GOT3 (cell line): ENCODE measurements around the gene BTRC.

ENCODE experiments used
- DNase-seq: peaks from one replicate; lab custom pipeline; 2025; ENCODE audit warnings: mixed read lengths; lab: John Stamatoyannopoulos, UW

Gene BTRC

DNA sequence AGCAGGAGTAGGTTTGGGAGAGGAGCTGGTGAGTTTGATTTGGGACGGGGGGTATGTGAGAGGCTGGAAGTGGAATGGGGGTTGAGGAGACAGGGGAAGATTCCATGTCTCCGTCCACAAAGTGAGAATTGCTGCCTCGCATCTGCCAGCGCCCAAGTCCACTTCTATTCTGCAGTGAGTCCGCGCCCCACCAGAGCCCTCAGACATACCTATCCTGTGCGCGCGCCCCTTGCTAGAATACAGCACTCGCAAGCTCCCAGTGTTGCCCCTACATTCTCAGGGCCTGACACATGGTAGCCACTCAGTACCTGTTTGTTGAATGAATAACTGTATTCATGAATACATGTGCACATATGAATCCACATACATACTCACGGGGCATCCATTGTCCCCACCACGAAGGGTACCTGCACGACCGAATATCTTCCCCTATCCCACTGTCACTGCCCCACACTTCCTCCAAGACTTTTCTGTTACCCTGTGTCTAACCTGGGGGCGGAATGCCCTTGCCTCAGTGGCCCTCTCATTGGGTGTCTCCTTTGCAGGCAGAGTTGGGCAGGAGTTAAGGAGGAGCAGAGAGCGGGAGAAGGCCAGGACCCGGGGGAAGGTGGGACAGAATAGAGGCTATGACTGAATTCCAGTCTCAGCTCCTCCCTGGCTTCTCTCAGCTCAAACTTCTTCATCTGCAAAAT lies 214.2 kb downstream of the BTRC start:
- no peak for DNase-seq

DNA sequence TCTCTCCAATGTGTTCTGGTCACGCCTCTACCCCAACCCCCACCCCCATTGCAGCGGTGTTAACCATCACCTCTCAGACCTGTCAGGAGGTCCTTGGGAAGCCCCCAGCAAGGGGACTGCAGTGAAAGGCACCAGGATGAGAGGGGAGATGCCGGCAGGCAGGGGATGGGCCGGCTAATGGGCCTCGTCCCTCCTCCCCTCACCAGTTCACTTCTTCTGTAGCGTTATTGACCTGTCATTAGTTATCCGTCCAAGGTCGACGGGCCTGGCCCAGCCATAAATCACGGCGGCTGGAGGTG lies 215.3 kb downstream of the BTRC start:
- no peak for DNase-seq

DNA sequence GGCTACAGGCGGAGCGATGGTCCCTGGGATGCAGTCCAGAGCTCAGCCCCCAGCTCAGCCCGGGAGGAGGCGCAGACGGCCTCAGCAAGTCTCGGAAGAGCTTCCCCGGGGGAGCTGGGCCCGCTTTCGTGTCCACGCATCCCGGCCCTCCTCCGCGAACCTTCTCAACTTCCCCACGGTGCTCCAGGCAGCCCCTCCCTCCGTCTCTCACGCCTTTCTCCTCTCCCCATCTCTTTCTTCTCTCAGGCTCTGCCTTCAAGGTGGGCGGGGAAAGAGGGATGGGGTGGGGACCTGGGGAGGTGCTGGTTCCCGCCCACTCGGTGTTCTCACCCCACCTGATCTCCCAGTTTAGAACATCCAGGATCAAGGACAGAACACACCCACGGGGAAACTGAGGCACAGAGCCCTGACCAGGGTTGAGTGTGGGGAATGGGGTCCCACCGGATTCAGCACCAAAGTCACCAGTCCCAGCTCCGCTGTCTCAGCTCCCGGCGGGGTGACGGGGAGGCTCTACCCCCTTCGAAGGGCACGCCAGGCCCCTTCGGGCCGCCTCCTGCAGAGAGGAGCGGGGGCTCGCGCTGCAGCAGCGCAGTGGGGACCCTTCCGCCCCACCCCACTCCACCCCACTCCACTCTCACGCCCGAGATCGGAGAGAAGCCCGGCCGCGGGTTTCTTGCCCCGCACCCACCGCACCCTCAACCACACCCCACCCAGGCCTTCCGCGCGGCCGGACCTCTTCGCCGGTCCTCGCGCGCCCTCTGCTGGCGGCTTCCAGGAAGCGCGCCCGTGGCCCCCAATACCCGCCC lies 215.9 kb downstream of the BTRC start:
- DNase-seq = peak; percentile 37

DNA sequence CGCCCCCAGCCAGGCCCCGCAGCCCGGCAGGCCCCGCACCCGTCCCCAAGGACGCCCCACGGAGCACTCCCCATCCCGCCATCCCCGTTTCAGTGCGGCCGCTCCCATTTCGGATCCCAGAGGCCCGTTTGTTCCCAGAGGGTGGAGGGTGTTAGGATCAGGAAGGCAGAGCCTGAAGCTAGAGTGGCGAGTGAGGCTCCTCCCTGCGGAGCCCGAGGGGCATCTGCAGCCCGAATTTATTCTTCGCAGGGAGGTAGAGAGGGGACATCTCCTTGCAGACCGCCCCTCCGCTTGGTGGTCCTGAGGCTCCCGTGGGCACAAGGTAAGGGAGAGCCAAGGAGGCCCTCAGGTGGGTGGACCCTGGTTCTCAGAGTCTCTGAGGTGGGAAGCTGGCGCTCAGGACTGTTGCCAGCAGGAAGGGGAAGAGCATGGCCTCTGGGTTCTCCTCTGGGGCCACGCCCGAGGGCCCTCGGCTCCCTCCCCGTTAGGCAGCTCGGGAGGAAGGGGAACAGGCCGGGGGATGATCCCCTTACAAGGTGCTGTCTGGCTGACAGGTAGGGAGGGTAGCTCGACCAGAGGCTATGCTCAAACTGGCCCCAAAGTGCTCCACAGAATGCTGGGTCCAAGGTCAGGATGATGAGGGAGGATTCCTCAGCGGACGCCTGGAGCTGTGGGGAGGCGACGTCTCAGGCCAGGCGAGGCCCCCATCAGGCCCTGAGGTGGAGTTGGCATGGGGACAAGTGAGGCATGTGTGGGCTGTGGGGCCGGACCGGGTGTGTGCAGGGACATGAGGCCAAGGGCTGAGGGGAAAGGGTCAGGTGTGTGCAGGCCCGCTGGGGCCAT lies 216.7 kb downstream of the BTRC start:
- DNase-seq = no peak

DNA sequence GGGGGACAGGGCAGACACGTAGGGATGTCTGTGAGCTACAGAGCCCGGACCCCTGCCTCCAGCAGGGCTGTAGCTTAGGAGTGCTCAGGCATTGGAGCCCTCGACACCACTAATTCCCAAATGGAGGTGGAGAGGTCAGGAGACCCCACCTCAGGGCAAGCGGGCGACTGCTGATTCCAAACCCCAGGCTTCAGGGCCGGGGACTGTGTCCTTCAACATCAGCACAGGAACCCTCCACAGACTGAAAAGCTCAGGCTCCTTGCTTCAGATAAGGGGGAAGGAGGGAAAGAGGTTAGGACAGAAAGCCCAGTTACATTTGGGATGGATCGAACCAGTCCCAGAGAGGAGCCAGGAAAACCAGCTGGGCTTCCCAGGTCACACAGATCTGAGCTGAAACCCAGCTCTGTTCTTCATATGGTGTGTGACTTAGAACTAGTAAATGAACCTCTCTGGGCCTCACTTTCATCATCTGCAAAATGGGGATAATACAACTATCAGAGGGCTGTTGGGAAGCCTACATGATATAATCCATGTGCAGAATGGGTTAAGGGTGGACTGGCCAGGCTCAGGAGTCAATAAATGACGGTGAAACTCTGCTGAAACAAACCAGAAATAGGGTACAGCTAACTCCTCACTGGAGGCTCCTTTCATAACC lies 217.4 kb downstream of the BTRC start:
- DNase-seq = no peak

DNA sequence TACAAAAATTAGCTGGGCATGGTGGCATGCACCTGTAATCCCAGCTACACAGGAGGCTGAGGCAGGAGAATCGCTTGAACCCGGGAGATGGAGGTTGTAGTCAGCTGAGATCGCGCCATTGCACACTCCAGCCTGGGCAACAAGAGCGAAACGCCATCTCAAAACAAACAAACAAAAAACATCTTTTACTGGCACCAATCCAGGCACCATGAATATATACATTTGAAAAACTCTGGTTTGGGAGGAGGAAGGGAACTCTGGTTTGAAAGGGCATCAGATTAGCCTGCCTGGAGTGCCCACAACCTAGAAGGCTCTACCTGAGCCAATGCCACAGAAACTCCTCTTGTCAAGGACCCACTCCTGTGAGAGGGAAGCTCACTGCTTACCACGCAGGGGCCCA lies 218.2 kb downstream of the BTRC start:
- DNase-seq = no peak

DNA sequence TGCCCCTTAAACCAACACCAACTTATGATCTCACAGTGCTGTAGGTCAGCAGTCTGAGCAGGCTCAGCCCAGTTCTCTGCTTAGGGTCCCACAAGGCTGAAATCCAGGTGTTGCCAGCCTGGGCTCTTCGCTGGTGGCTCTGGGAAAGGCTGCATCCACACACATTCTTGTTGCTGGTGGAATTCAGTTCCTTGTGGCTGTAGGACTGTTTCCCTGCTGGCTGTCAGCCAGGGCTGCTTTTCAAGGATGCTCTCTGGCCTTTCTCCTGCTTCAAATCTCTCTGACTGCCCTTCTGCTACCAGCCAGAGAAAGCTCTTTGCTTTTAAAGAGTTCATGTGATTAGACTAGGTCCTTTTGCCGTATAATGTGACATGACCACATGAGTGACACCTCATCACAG lies 218.8 kb downstream of the BTRC start:
- no peak for DNase-seq

DNA sequence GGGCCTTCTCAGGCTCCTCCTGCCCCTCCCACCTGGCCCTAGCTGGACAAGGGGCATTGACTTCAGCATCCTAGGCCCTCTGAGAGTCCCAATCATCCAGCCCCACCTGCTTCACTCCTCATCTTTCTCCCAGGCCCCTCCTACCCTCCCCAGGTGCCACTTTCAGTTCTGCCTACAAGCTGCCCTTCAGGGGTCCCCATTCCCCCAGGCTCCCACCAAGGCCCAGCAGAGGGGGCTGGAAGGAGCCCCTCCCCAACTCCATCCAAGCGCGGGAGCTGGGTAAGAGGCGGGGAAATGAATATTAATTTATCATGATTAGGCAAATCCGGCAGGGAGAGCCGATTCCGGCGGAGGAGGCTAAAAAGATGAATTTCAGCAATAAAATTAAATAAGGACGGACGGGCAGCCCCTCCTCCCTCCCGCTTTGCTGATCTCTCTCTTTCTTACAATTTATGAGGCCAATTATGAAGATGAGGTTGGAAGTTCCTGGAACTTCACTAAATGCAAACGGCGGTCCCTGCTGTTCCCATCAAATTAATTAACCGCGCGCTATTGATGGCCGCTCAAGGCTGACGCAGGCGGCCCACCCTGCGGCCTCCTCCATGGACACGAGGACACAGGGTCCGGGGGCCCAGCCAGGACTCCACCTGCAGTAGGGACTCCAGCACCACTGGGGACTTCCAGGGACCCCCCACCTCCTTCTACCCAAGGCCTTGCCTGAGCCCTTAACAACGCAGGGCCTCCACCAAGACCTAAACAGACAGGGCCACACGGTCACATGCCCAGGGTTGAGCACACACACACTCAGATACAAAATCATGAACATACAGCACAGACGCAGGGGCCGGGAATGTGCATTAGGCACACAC lies 220.2 kb downstream of the BTRC start:
- no peak for DNase-seq

DNA sequence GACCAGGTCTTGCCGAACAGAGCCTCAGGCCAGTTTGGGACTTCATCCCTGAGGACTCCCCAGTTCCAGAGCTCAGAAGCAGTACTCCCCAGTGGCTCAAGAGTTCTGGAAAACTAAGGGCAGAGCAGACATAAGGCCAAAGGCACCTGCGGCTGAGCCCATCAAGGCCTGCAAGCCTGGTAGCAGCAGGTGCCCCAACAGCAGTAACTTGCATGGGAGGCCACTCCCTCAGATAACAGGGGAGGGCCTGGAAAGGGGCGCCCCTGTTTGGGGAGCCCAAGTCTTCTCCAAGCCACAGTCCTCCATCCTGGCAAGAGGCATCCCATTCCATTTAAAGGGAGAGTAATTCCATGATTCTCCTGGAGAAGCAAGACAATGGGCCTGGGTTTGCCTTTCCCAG lies 221.1 kb downstream of the BTRC start:
- DNase-seq = no peak

DNA sequence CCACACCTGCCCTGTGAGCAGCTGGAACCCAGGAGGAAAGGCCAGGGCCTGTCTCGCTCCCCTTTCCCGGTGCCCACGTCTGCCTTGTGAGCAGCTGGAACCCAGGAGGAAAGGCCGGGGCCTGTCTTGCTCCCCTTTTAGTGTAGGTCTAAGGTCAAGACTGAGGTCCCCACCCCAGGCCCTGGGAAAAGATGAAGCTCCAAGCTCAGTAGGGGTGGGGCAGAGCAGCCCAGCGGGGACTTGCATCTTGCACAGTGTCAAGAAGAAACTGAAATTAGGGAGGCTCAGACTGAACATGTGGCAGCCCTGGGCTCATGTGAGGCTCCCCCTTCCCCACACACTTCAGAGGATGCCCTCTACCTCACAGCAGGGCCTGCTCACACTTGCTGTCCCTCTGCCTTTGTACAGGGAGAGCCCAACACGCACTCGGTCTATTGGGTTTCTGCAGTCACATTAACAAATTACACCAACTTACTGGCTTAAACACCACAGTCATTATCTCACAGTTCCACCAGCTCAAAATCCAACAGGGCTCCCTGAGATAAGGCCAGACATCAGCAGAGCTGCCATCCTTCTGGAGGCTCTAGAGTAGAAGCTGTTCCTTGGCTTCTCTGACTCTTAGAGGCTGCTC lies 221.7 kb downstream of the BTRC start:
- DNase-seq = no peak

DNA sequence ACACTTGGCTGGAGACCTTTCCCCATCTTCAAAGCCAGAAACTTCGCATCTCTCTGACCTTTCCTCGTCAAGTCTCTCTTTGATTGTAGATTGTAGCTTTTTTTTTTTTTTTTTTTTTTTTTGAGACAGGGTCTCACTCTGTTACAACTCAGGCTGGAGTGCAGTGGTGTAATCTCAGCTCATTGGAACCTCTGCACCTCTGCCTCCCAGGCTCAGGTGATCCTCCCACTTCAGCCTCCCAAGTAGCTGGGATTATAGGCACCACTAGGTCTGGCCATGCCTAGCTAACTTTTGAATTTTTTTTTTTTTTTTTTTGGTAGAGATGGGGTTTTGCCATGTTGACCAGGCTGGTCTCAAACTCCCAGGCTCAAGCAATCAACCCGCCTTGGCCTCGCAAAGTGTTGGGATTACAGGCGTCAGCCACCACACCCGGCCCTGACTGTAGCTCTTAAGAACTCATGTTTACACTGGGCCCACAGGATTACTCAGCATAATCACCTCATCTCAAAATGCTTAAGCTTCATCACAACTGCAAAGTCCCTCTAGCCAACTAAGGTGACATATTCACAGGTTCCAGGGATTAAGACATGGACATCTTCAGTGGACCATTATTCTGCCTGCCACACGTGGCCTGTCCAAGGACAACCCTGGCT lies 222.4 kb downstream of the BTRC start:
- DNase-seq = no peak

DNA sequence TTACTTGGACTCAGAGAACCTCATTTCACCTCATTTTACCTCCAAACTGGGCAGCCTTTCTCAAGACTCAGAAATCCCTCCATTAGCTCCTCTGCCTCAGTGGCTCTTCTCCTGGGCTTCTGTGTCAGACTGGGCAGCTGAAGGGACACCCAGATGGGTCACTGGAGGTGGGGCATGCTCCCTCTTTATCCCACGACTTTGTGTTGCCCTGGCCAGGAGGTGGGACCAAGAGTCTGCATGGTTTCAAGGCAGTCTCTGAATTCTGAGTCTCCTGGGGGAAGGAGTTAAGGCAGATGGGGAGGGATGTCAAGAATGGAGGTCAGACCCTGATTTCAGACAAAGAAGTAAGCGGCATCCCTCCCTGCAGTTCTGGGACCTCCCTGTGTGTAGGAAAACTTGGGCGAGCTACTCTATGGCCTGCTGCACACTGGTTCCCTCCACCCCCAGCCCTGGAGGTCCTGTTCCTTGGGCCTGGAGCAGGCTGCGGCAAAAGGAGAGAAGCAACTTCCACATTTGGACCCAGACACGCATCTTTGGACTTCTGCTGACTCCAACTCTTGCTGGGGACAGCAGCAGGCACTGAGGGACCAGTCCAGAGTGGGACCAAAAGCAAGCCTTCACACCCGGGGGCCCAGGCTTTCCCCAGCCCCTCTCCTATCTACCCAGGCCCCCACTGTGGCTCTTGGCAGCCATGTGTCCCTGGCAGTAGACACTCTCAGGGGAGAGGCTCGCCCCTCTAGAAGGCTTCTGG lies 223.3 kb downstream of the BTRC start:
- no peak for DNase-seq

DNA sequence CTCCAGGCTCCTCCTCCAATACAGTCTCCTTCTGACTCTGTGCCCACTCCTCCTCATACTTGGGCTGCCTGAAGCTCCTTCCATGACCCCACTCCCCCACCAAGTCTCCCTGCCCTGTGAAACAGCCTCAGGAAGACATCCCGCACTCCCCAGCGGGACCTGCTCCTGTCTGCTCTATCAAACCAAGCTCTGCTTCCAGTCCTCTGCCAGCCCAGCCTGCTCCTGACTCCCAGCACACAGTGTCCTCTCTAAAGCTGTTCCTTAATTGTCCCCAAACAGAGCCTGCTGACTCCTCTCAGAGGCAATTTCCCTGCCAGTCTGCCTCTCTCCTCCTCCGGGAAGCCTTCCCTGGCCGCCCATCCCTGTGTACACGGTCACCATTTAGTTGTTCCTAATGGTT lies 224.2 kb downstream of the BTRC start:
- DNase-seq = no peak

DNA sequence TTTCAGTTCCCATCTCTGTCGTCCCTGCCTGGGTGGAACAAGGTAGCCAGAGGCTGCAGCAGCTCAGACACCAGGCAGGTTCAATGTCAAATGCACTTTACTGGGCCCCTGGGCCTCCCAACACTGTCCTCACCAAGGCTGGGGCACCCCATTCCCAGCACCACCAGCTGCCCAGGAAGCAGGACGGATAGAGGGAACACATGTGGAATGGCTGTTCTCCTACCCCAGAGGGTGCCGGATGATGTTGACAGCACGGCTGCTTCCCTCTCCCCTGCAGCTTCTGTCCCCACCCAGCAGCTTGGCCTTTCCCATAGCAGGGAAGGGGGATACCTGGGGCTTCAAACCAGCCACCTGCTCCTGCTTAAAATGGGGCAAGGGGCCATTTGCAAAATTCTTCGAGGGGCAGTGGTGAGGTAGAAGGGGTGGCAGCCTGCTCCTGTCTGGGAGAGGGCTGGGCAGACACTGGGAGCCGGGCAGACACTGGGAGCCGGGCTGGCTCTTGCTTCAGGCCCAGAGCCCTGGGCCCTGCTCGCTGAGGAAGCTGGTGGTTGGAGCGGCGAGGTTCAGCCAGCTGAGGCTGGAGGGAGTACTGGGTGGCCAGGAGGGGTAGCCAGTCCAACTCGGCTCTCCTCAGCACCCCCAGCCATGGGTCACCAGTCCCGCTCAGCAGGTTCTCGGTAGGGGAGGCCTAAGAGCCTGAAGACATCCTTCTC lies 225.0 kb downstream of the BTRC start:
- no peak for DNase-seq

DNA sequence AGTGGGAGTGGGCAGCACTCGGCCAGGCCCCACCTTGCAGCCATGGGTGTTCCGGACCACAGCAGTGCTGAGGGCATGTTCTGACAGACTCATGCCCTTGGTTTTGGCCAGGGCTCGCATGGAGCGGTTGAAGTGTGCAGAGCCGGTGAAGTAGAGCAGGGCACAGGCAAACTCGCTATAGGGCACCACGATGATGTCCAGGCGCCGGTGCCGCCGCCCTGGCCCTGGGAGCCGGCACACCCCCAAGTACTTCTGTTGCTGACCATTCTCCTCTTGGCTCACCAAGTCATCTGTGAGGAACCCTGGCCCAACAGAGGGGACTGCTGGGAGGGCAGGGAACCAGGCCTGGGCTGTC lies 225.5 kb downstream of the BTRC start:
- DNase-seq = no peak

DNA sequence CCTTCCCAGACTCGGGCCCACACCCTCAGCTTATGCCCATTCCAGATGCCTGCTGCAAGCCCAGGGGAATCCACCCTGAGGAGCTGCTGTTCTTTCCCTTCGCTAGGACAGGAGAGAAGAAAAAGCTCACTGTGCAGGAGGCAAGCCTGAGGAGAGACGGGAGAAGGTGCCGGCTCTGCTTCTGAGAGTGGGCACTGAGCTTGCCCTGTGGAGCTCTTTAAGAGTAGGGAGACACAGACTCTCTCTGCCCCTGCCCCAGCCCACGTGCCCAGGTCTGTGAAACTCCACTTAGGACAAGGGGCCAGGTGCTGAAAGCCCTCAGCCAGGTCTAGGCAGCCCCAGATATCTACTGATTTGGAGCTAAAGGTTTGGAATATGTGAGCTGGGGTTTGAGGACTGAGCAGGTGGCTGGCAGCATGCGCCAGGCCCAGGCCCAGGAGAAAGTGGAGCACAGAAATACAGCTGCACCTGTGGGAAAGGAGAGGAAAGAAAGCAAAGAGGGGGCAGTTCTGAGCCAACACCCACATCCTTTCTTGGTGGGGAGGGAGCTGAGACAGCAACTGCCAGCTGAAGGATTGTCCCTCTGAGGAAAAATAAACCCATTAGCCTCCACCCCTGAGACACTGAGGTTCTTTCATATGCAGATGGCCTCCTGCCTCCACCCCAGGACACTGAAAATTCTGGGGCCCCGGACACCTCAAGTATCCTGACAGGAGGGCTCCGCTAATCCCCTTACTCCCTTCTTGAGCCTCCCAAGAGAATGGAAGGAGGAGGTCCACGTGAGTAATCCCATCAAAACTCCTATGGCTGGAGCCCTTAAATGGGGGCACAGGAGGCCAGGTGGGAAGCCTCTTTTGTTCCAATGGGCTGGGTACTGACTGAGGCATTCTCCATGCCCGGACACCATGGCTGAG lies 226.8 kb downstream of the BTRC start:
- DNase-seq = no peak

DNA sequence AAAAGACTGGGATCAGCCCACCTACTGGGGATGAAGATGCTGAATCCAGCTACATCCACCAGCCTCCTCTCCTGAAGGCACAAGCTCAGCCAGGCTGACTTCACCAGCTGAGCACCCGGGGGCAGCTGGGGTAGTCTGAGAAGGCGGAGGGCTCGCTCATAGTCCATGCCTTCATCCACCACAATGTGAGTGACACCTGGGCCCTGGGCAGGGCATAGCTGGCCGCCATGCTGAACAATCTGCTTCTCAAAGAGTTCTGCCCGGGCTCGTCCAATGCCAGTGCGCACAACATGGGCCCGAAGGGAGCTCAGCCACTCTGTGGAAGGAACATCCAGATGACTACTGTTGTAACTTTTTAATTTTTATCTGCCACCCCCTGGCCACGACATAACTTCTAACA lies 231.9 kb downstream of the BTRC start:
- no peak for DNase-seq
